ENCODE data around the gene DPEP1. TPM values are rescaled to one million over a fixed set of nuclear protein-coding genes. Genes with fewer than 3 reads are reported as not detected.

Gene DPEP1
- total and polyA plus RNA-seq, 2 donors (not counting 3 experiments of a cell fraction or from before 2014, with no cell fraction given): 0.37 to 0.44 TPM

- dilution Hi-C loops (cut with MboI; ENCODE audit: extremely low pct_ligation_motif_present, low sequenced_read_pairs) (no loop called here), intact Hi-C loops (cut with micrococcal nuclease) (no loop called here)
- Histone ChIP-seq H3K9ac (replicated peaks; ENCODE audit: extremely low read depth, insufficient read depth, low read length) (no peak overlapping the region), H3K4me1 (ENCODE audit: control insufficient read depth, extremely low read depth, insufficient read depth, low read length) (no peaks in the 10 kb centered on the region), H3K9me1 (replicated peaks; ENCODE audit: control insufficient read depth, extremely low read depth, insufficient read depth, low read length) (no peaks in the 10 kb centered on the region), H3K4me2 (ENCODE audit: insufficient read depth, low read length) (no peak overlapping the region), H3K79me2 (ENCODE audit: control insufficient read depth, insufficient read depth, low read length) (no peaks in the 10 kb centered on the region), H3K27ac (ENCODE audit: insufficient read depth, low read depth, low read length) (no peak overlapping the region), H4K20me1 (replicated peaks; ENCODE audit: control insufficient read depth, extremely low read depth, insufficient read depth, low read length) (no peaks in the 10 kb centered on the region), H3K9me3 (replicated peaks; ENCODE audit: control insufficient read depth, insufficient read depth, low read length) (no peaks in the 10 kb centered on the region), H3K36me3 (ENCODE audit: control insufficient read depth in 2 of 2, extremely low read depth in 1 of 2, insufficient read depth in 2 of 2, low read length in 2 of 2) (no peaks in the 10 kb centered on the region), H3K4me3 (replicated peaks in 1 of 3; ENCODE audit: insufficient read depth in 1 of 3, low read depth in 1 of 3, low read length in 3 of 3) (no peak overlapping the region), H3K27me3 (ENCODE audit: control insufficient read depth in 2 of 2, insufficient read depth in 2 of 2, low read length in 2 of 2) (no peaks in the 10 kb centered on the region), H2AFZ (ENCODE audit: low read depth, low read length) (no peak overlapping the region)
- FAIRE-seq (no peak), DNase-seq (ENCODE audit: low read depth, low spot score) (no peak)
- TF ChIP-seq FOS (IDR thresholded peaks at IDR 0.05; ENCODE audit: borderline replicate concordance, insufficient read depth, low read length) (no peak), EZH2 (IDR thresholded peaks at IDR 0.05; ENCODE audit: borderline replicate concordance, low read depth, low read length, severe bottlenecking) (no peak), POLR2AphosphoS5 (IDR thresholded peaks at IDR 0.05; ENCODE audit: insufficient read depth, low read depth, low read length) (no peak), GATA2 (IDR thresholded peaks at IDR 0.05; ENCODE audit: insufficient read depth, insufficient read length, low read depth, low read length) (no peak), MYC (IDR thresholded peaks at IDR 0.05; ENCODE audit: low read depth, low read length) (no peak), POLR2A (IDR thresholded peaks at IDR 0.05; ENCODE audit: low read depth, low read length) (no peak), JUN (IDR thresholded peaks at IDR 0.05; ENCODE audit: borderline replicate concordance, insufficient read depth, insufficient read length, low read depth) (no peak)
- TF ChIP-seq, protein P1, sequence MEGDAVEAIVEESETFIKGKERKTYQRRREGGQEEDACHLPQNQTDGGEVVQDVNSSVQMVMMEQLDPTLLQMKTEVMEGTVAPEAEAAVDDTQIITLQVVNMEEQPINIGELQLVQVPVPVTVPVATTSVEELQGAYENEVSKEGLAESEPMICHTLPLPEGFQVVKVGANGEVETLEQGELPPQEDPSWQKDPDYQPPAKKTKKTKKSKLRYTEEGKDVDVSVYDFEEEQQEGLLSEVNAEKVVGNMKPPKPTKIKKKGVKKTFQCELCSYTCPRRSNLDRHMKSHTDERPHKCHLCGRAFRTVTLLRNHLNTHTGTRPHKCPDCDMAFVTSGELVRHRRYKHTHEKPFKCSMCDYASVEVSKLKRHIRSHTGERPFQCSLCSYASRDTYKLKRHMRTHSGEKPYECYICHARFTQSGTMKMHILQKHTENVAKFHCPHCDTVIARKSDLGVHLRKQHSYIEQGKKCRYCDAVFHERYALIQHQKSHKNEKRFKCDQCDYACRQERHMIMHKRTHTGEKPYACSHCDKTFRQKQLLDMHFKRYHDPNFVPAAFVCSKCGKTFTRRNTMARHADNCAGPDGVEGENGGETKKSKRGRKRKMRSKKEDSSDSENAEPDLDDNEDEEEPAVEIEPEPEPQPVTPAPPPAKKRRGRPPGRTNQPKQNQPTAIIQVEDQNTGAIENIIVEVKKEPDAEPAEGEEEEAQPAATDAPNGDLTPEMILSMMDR (IDR thresholded peaks at IDR 0.05; ENCODE audit: extremely low read depth in 1 of 2, insufficient read depth in 1 of 2, low read depth in 1 of 2, low read length in 2 of 2): no peak
- TF ChIP-seq, protein P2, sequence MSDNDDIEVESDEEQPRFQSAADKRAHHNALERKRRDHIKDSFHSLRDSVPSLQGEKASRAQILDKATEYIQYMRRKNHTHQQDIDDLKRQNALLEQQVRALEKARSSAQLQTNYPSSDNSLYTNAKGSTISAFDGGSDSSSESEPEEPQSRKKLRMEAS (IDR thresholded peaks at IDR 0.05; ENCODE audit: insufficient read depth, insufficient read length): no peak
- POLR2A ChIA-PET: no interaction called here
- BruUV-seq (replicated peaks): no TSS peak
- CTCF ChIA-PET: interaction anchor here (1.6 to 2.1 kb wide), 2 partner anchors 11 to 14 kb away, joined by 4 to 7 read pairs; no protein-coding TSS in a partner anchor
These were observed 24.9 kb upstream of the DPEP1 start for GRCh38 chr16:89588413-89589109.

All from endothelial cell of umbilical vein (primary cell).